Measurements from ENCODE around the gene MARCKS.

GRCh38 chr6:113901482-113901881, 44.3 kb downstream of the MARCKS start:
- TF ChIP-seq CTCF (tag by site-specific recombination; IDR thresholded peaks at IDR 0.05) (no peak), RBAK (tag by site-specific recombination; IDR thresholded peaks at IDR 0.05) (no peak), ZNF184 (tag by site-specific recombination; IDR thresholded peaks at IDR 0.05) (no peak)
